GM12878 (cell line): Measurements from ENCODE around the gene LASP1. TPM values are rescaled to one million over a fixed set of nuclear protein-coding genes. Genes with fewer than 3 reads are reported as not detected.

Experiments used
- ATF3 ChIP-seq: IDR thresholded peaks from 2 replicates; pipeline ENCODE4 v1.6.1; 2011; ENCODE audit warnings: low read depth, mild to moderate bottlenecking, low read length, moderate library complexity, borderline replicate concordance; ENCODE audit errors: extremely low read depth
- CBFB ChIP-seq: IDR thresholded peaks from 2 replicates; pipeline ENCODE4 v1.6.1; 2016; ENCODE audit warnings: antibody characterized with exemption, low read depth
- FOS ChIP-seq: IDR thresholded peaks from 3 replicates; pipeline ENCODE4 v1.6.1; 2011; ENCODE audit warnings: borderline replicate concordance; ENCODE audit not compliant: insufficient read length; ENCODE audit errors: extremely low read depth
- GATAD2B ChIP-seq: fragments of 450-650 bp; conservative IDR thresholded peaks from 2 replicates; pipeline ENCODE4 v1.6.1; 2017; ENCODE audit warnings: low read depth, mild to moderate bottlenecking, moderate library complexity
- HDAC6 ChIP-seq: fragments of 200-600 bp; sonication (generic); IDR thresholded peaks from one replicate; pipeline ENCODE4 v1.8.0; 2017; ENCODE audit warnings: antibody characterized with exemption; ENCODE audit not compliant: unreplicated experiment
- MEF2B ChIP-seq: fragments of 450-650 bp; IDR thresholded peaks from 2 replicates; pipeline ENCODE4 v1.6.1; 2018; ENCODE audit warnings: mild to moderate bottlenecking, moderate library complexity; ENCODE audit not compliant: partially characterized antibody, poor library complexity, severe bottlenecking
- NFIC ChIP-seq: IDR thresholded peaks from 2 replicates; pipeline ENCODE4 v1.6.1; 2012; ENCODE audit warnings: low read depth, mild to moderate bottlenecking, inconsistent platforms, low read length, moderate library complexity
- NFYB ChIP-seq: IDR thresholded peaks from 2 replicates; pipeline ENCODE4 v1.6.1; 2011; ENCODE audit warnings: low read depth, mild to moderate bottlenecking, low read length, improper control_type of control experiment, moderate library complexity; ENCODE audit not compliant: insufficient read depth
- PRDM15 ChIP-seq: fragments of 450-650 bp; formaldehyde crosslinking; IDR thresholded peaks from 2 replicates; pipeline ENCODE4 v1.4.0; 2020; ENCODE audit warnings: mild to moderate bottlenecking, moderate library complexity
- USF2 ChIP-seq: IDR thresholded peaks from 2 replicates; pipeline ENCODE4 v1.6.1; 2011; ENCODE audit warnings: low read depth, low read length, improper control_type of control experiment, borderline replicate concordance
- WRNIP1 ChIP-seq: IDR thresholded peaks from 2 replicates; pipeline ENCODE4 v1.6.1; 2011; ENCODE audit warnings: low read depth, low read length, improper control_type of control experiment, borderline replicate concordance
- YY1 ChIP-seq: IDR thresholded peaks from 2 replicates; pipeline ENCODE4 v1.6.1; 2011; ENCODE audit warnings: low read depth, mild to moderate bottlenecking, low read length
- ZBTB40 ChIP-seq: fragments of 450-650 bp; IDR thresholded peaks from 2 replicates; pipeline ENCODE4 v1.6.1; 2016; ENCODE audit warnings: mild to moderate bottlenecking, moderate library complexity, borderline replicate concordance
- ZNF384 ChIP-seq: IDR thresholded peaks from 2 replicates; pipeline ENCODE4 v1.6.1; 2012; ENCODE audit warnings: low read depth, mild to moderate bottlenecking, low read length, improper control_type of control experiment, borderline replicate concordance
- ZNF592 ChIP-seq: fragments of 450-650 bp; IDR thresholded peaks from 2 replicates; pipeline ENCODE4 v1.6.1; 2017; ENCODE audit warnings: mild to moderate bottlenecking, moderate library complexity
- polyA plus RNA-seq, 11 experiments: library from polyadenylated mRNA; depleted of rRNA in 4 of 11; unstranded in 6 of 11; stranded (reverse) in 5 of 11; fragments of >200 nt; fragmentation: Nextera tagmentation in 4 of 11; fragmentation: Illumina TruSeq in 1 of 11; extraction: Ambion mirVana in 4 of 11; extraction: Trizol in 1 of 11; gene quantifications; 1 replicate in 1 of 11; 2 replicates in 10 of 11; pipeline versions ENCODE4 v1.2.1 to v1.2.3, GENCODE V29; 2011 to 2016; ENCODE audit warnings: inconsistent platforms in 2 of 11, missing spikeins in 2 of 11, low read depth in 1 of 11
- total RNA-seq, 4 experiments: library from RNA; depleted of rRNA in 3 of 4; stranded (reverse); fragments of >200 nt in 3 of 4; fragmentation: Illumina TruSeq in 1 of 4; extraction: Trizol in 1 of 4; gene quantifications; 2 replicates each; pipeline versions ENCODE4 v1.2.1 to v1.2.3, GENCODE V29; 2013 to 2021

LASP1 gene
- total and polyA plus RNA-seq, 10 of the 15 experiments (the other 5 are each of a cell fraction or from before 2014, with no cell fraction given) = 21.0 to 114 (median 59.3) TPM

GRCh38 chr17:38869526-38870258 lies at the start of gene LASP1 (continued):
- TF ChIP-seq CBFB (0 out of 2 replicates have a peak, but pooled peaks have one; percentile 32), ZNF592 (no peak), NFIC (no peak), YY1 (peak; percentile 4), ATF3 (no peak), GATAD2B (peak; percentile 77), PRDM15 (no peak), WRNIP1 (no peak), ZBTB40 (no peak), HDAC6 (peak; percentile 53), FOS (no peak), ZNF384 (no peak), MEF2B (peak; percentile 38), USF2 (no peak), NFYB (no peak)
